ENCODE results near the gene DNMT3B. TPM values are rescaled to one million over a fixed set of nuclear protein-coding genes. Genes with fewer than 3 reads are reported as not detected.

The DNMT3B gene
- polyA plus RNA-seq, 3 donors from 2014 or later = 0.16 to 0.85 (median 0.32) TPM

DNA sequence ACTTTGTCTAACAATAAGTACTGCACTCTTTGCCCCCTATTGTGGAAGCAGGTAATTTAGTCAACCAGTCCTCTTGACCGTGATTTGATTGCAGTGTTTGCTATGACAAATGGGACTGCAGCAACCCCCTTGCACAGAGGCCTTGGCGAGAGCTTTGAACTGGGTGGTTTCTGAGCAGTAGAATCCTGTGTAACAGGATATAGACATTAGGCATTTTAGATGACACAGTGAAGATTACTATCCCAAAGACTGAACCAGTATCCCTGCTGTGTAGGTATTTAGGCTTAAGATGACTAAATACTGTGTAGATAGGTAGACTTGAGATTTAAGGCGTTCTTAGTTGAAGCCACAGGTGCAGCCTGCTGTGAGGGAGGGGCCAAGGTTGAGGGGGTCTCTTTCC lies 9.9 kb downstream of the DNMT3B start:
- H3K27ac Mint-ChIP-seq = peak overlapping the region in 1 of 6 donors; percentile 31
- H3K4me3 Mint-ChIP-seq = no peak overlapping the region
- no peaks in the 10 kb centered on the region for H3K36me3 Mint-ChIP-seq
- no peaks in the 10 kb centered on the region for H3K27me3 Mint-ChIP-seq (ENCODE audit: low read depth in 3 of 3)
- H3K9me3 Mint-ChIP-seq = no peaks in the 10 kb centered on the region
- DNase-seq = no peak
- peaks cover 8 to 13% of the 10 kb centered on the region in 2 donors for H3K4me1 Mint-ChIP-seq

DNA sequence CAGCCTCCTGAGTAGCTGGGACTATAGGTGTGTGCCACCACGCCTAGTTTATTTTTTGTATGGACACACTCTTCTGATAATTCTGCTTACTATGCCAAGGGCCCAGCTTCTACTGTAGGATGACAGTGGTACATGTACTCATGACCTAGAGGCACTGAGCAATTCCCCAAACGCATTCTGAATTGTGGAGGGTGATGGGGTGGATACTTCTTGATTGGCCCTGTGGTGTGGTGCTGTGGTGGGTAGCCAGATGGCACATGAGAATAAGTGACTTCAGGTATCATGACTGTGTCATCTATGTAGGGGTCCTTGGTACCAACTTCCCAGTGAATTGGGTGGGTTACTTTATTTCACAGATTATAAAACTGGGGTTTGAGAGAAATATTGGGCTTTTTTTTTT lies 11.0 kb downstream of the DNMT3B start:
- H3K4me3 Mint-ChIP-seq = no peak overlapping the region
- no peaks in the 10 kb centered on the region for H3K27me3 Mint-ChIP-seq (ENCODE audit: low read depth in 3 of 3)
- H3K36me3 Mint-ChIP-seq = no peaks in the 10 kb centered on the region
- no peaks in the 10 kb centered on the region for H3K9me3 Mint-ChIP-seq
- no peak for DNase-seq
- no peak overlapping the region for H3K27ac Mint-ChIP-seq
- peaks cover 8 to 13% of the 10 kb centered on the region in 2 donors for H3K4me1 Mint-ChIP-seq

GRCh38 chr20:32773855-32774254 lies 11.7 kb downstream of the DNMT3B start:
- Mint-ChIP-seq H3K36me3 (no peaks in the 10 kb centered on the region), H3K27me3 (ENCODE audit: low read depth in 3 of 3) (no peaks in the 10 kb centered on the region), H3K4me1 (peaks cover 8 to 13% of the 10 kb centered on the region in 2 donors), H3K9me3 (no peaks in the 10 kb centered on the region), H3K4me3 (no peak overlapping the region), H3K27ac (peak overlapping the region in 1 of 6 donors; percentile 28)
- no peak for DNase-seq

- no peak overlapping the region for H3K27ac Mint-ChIP-seq
- peaks cover 8 to 13% of the 10 kb centered on the region in 2 donors for H3K4me1 Mint-ChIP-seq
- H3K9me3 Mint-ChIP-seq = no peaks in the 10 kb centered on the region
- H3K36me3 Mint-ChIP-seq = no peaks in the 10 kb centered on the region
- no peak overlapping the region for H3K4me3 Mint-ChIP-seq
- no peak for DNase-seq
- H3K27me3 Mint-ChIP-seq (ENCODE audit: low read depth in 3 of 3) = no peaks in the 10 kb centered on the region
These were observed 13.3 kb downstream of the DNMT3B start for GRCh38 chr20:32775336-32775991.

GRCh38 chr20:32777177-32777956 lies 15.2 kb downstream of the DNMT3B start:
- no peak for DNase-seq
- H3K36me3 Mint-ChIP-seq = no peaks in the 10 kb centered on the region
- no peak overlapping the region for H3K27ac Mint-ChIP-seq
- no peaks in the 10 kb centered on the region for H3K4me1 Mint-ChIP-seq
- H3K9me3 Mint-ChIP-seq = no peaks in the 10 kb centered on the region
- no peaks in the 10 kb centered on the region for H3K27me3 Mint-ChIP-seq (ENCODE audit: low read depth in 3 of 3)
- H3K4me3 Mint-ChIP-seq = no peak overlapping the region

DNA sequence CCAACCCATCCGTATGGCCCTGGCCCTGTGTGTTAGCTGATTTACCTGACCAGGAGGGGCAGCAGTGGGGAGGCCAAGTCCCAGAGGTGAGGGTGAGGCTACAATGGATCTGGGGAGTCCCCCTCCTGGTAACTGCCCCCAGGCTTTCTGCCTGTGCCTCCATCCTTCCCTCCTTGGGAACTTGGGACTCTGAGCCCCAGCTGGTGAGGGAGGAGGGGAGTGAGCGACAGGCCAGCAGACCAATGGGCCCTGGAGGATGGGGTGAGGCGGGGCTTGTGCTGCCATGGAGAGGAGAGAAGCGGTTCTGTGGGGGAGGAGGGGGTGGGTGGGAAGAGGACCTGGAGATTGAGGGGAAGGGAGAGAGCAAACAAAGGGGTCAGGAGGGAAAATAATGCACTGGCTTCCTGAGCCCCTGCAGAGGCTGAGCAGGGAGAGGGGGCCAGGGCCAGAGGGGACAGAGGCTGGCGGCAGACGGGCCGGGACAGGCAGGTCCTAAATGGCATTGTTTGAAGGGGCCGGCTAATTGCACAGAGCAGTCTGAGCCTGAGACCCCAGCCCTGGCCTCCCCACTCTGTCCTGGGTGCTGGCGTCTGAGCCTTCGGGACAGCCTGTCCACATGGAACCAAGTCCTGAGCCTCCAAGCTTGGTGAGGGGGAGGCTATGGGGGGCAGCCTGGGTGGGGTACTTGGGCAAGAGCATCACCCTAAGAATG lies 17.5 kb downstream of the DNMT3B start:
- Mint-ChIP-seq H3K9me3 (no peaks in the 10 kb centered on the region), H3K27ac (no peak overlapping the region), H3K36me3 (no peaks in the 10 kb centered on the region), H3K27me3 (ENCODE audit: low read depth in 3 of 3) (peaks cover 0 to 3% (median 0%) of the 10 kb centered on the region in 3 donors), H3K4me1 (no peaks in the 10 kb centered on the region), H3K4me3 (no peak overlapping the region)
- no peak for DNase-seq

- Mint-ChIP-seq H3K27ac (no peak overlapping the region), H3K36me3 (no peaks in the 10 kb centered on the region), H3K27me3 (ENCODE audit: low read depth in 3 of 3) (peaks cover 0 to 3% (median 0%) of the 10 kb centered on the region in 3 donors), H3K4me1 (no peaks in the 10 kb centered on the region), H3K4me3 (no peak overlapping the region), H3K9me3 (no peaks in the 10 kb centered on the region)
- DNase-seq = no peak
These were observed 18.1 kb downstream of the DNMT3B start for GRCh38 chr20:32780278-32780677.

GRCh38 chr20:32780749-32781655 lies 18.8 kb downstream of the DNMT3B start:
- no peak for DNase-seq
- no peaks in the 10 kb centered on the region for H3K36me3 Mint-ChIP-seq
- H3K4me3 Mint-ChIP-seq = no peak overlapping the region
- H3K27me3 Mint-ChIP-seq (ENCODE audit: low read depth in 3 of 3) = peaks cover 0 to 3% (median 0%) of the 10 kb centered on the region in 3 donors
- H3K9me3 Mint-ChIP-seq = no peaks in the 10 kb centered on the region
- H3K27ac Mint-ChIP-seq = no peak overlapping the region
- H3K4me1 Mint-ChIP-seq = no peaks in the 10 kb centered on the region

- peaks cover 2 to 8% of the 10 kb centered on the region in 2 donors for H3K4me1 Mint-ChIP-seq
- no peak for DNase-seq
- H3K9me3 Mint-ChIP-seq = no peaks in the 10 kb centered on the region
- no peak overlapping the region for H3K4me3 Mint-ChIP-seq
- peaks cover 0 to 3% (median 0%) of the 10 kb centered on the region in 3 donors for H3K27me3 Mint-ChIP-seq (ENCODE audit: low read depth in 3 of 3)
- H3K36me3 Mint-ChIP-seq = no peaks in the 10 kb centered on the region
- H3K27ac Mint-ChIP-seq = no peak overlapping the region
These were observed 22.3 kb downstream of the DNMT3B start for GRCh38 chr20:32784369-32785080.

- Mint-ChIP-seq H3K27ac (no peak overlapping the region), H3K27me3 (ENCODE audit: low read depth in 3 of 3) (peaks cover 0 to 3% (median 0%) of the 10 kb centered on the region in 3 donors), H3K4me1 (peaks cover 2 to 8% of the 10 kb centered on the region in 2 donors), H3K4me3 (no peak overlapping the region), H3K36me3 (no peaks in the 10 kb centered on the region), H3K9me3 (no peaks in the 10 kb centered on the region)
- DNase-seq = no peak
These were observed 24.0 kb downstream of the DNMT3B start for GRCh38 chr20:32786059-32786760.

DNA sequence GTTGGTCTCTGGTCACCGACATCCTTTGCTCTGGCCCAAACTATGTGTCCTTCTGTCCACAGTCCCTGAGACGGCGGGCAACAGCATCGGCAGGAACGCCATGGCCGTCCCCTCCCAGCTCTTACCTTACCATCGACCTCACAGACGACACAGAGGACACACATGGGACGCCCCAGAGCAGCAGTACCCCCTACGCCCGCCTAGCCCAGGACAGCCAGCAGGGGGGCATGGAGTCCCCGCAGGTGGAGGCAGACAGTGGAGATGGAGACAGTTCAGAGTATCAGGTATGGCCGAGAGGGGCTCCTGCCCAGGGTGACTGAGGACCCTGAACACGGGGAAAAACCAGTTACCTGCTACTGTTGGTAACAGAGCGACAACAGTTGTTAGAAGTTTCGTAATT lies 25.0 kb downstream of the DNMT3B start:
- no peaks in the 10 kb centered on the region for H3K9me3 Mint-ChIP-seq
- DNase-seq = no peak
- peaks cover 2 to 8% of the 10 kb centered on the region in 2 donors for H3K4me1 Mint-ChIP-seq
- H3K36me3 Mint-ChIP-seq = no peaks in the 10 kb centered on the region
- H3K27ac Mint-ChIP-seq = no peak overlapping the region
- peaks cover 0 to 3% (median 0%) of the 10 kb centered on the region in 3 donors for H3K27me3 Mint-ChIP-seq (ENCODE audit: low read depth in 3 of 3)
- H3K4me3 Mint-ChIP-seq = no peak overlapping the region

GRCh38 chr20:32789896-32790750 lies 27.9 kb downstream of the DNMT3B start:
- H3K27me3 Mint-ChIP-seq (ENCODE audit: low read depth in 3 of 3) = no peaks in the 10 kb centered on the region
- DNase-seq = peak; percentile 54 to 59 (median 56)
- H3K9me3 Mint-ChIP-seq = no peaks in the 10 kb centered on the region
- H3K4me3 Mint-ChIP-seq = no peak overlapping the region
- H3K36me3 Mint-ChIP-seq = no peaks in the 10 kb centered on the region
- peaks cover 2 to 8% of the 10 kb centered on the region in 2 donors for H3K4me1 Mint-ChIP-seq
- H3K27ac Mint-ChIP-seq = no peak overlapping the region

Measured in immature natural killer cell (primary cell).